Measurements from ENCODE around the gene PRAMEF1.

Gene PRAMEF1

GRCh38 chr1:12756273-12756672 is 34.9 kb upstream of the PRAMEF1 start:
- Histone ChIP-seq H3K36me3 (ENCODE audit: control insufficient read depth in 4 of 4, insufficient read depth in 4 of 4, low read length in 3 of 4) (no peaks in the 10 kb centered on the region), H3K27me3 (replicated peaks in 2 of 5; ENCODE audit: control insufficient read depth in 4 of 5, insufficient read depth in 5 of 5, low read length in 4 of 5) (peaks cover 0 to 33% (median 4%) of the 10 kb centered on the region in 5 experiments)

GRCh38 chr1:12756768-12757413 is 34.3 kb upstream of the PRAMEF1 start:
- WGBS (ENCODE audit: insufficient coverage), result 92% methylated on average over 6 of the region's 6 CpGs
- H3K4me1 ChIP-seq (ENCODE audit: control extremely low read depth in 1 of 4, control insufficient read depth in 4 of 4, insufficient read depth in 4 of 4, low read length in 3 of 4), result no peaks in the 10 kb centered on the region
- H3K9me3 ChIP-seq (ENCODE audit: control extremely low read depth in 1 of 5, control insufficient read depth in 4 of 5, insufficient read depth in 2 of 5, low read depth in 1 of 5, low read length in 4 of 5), result no peaks in the 10 kb centered on the region
- no peak overlapping the region for H3K27ac ChIP-seq (ENCODE audit: insufficient read depth in 1 of 2, low read depth in 1 of 2, low read length in 2 of 2, poor library complexity in 1 of 2, severe bottlenecking in 2 of 2)
- POLR2A ChIA-PET, result no interaction called here
- CTCF ChIA-PET, result no interaction called here
- H3K4me3 ChIP-seq (ENCODE audit: control insufficient read depth in 1 of 7, extremely low read depth in 1 of 7, insufficient read depth in 4 of 7, low read depth in 2 of 7, low read length in 6 of 7), result no peak overlapping the region
- DNase-seq, result no peak
- no peaks in the 10 kb centered on the region for H3K36me3 ChIP-seq (ENCODE audit: control insufficient read depth in 4 of 4, insufficient read depth in 4 of 4, low read length in 3 of 4)
- peaks cover 0 to 33% (median 4%) of the 10 kb centered on the region in 5 experiments for H3K27me3 ChIP-seq (replicated peaks in 2 of 5; ENCODE audit: control insufficient read depth in 4 of 5, insufficient read depth in 5 of 5, low read length in 4 of 5)

More at GRCh38 chr1:12756273-12756672, 34.9 kb upstream of the PRAMEF1 start:
- ChIA-PET CTCF (no interaction called here), POLR2A (no interaction called here)
- Histone ChIP-seq H3K27ac (ENCODE audit: insufficient read depth in 1 of 2, low read depth in 1 of 2, low read length in 2 of 2, poor library complexity in 1 of 2, severe bottlenecking in 2 of 2) (no peak overlapping the region), H3K4me1 (ENCODE audit: control extremely low read depth in 1 of 4, control insufficient read depth in 4 of 4, insufficient read depth in 4 of 4, low read length in 3 of 4) (no peaks in the 10 kb centered on the region), H3K4me3 (ENCODE audit: control insufficient read depth in 1 of 7, extremely low read depth in 1 of 7, insufficient read depth in 4 of 7, low read depth in 2 of 7, low read length in 6 of 7) (no peak overlapping the region), H3K9me3 (ENCODE audit: control extremely low read depth in 1 of 5, control insufficient read depth in 4 of 5, insufficient read depth in 2 of 5, low read depth in 1 of 5, low read length in 4 of 5) (no peaks in the 10 kb centered on the region)
- 100% methylated on average over 1 of the region's 2 CpGs for WGBS (ENCODE audit: insufficient coverage)
- DNase-seq, result no peak

GRCh38 chr1:12757836-12758235 is 33.4 kb upstream of the PRAMEF1 start:
- WGBS (ENCODE audit: insufficient coverage), result 68% methylated on average over 6 of the region's 6 CpGs
- POLR2A ChIA-PET, result no interaction called here

DNA sequence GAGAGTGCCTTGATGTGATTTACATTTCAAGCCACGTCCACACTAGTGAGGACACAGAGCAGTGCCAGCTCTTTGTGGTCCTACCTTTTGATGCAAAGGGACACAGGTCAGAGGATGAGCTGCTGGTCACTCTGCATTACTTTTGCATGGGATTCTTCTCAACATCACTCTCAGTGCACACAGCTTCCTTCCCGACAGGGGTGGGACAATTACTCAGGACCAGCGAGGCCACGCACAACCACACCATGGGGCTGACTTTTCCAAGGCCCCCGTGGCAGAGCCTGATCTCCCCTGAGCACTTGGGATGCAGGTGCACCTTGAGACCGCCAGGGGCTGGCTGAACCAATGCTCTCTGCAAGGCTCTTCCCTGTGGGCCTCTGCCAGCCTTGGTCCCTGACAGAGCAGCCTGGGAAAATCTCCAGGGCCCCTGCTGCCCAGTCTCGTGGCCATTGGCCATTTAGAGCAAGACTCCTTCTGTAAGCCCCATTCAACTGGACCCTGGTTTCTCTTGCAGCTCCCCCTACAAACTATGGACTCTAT is 30.9 kb upstream of the PRAMEF1 start:
- no peaks in the 10 kb centered on the region for H3K9me3 ChIP-seq (ENCODE audit: control extremely low read depth in 1 of 5, control insufficient read depth in 4 of 5, insufficient read depth in 2 of 5, low read depth in 1 of 5, low read length in 4 of 5)
- POLR2A ChIA-PET, result no interaction called here
- H3K4me1 ChIP-seq (ENCODE audit: control extremely low read depth in 1 of 4, control insufficient read depth in 4 of 4, insufficient read depth in 4 of 4, low read length in 3 of 4), result no peaks in the 10 kb centered on the region
- no peaks in the 10 kb centered on the region for H3K36me3 ChIP-seq (ENCODE audit: control insufficient read depth in 4 of 4, insufficient read depth in 4 of 4, low read length in 3 of 4)
- no peak overlapping the region for H3K27ac ChIP-seq (ENCODE audit: insufficient read depth in 1 of 2, low read depth in 1 of 2, low read length in 2 of 2, poor library complexity in 1 of 2, severe bottlenecking in 2 of 2)
- 66% methylated on average over 7 of the region's 7 CpGs for WGBS (ENCODE audit: insufficient coverage)
- H3K4me3 ChIP-seq (ENCODE audit: control insufficient read depth in 1 of 7, extremely low read depth in 1 of 7, insufficient read depth in 4 of 7, low read depth in 2 of 7, low read length in 6 of 7), result no peak overlapping the region
- no peak for DNase-seq
- CTCF ChIA-PET, result no interaction called here
- peaks cover 0 to 31% (median 4%) of the 10 kb centered on the region in 5 experiments for H3K27me3 ChIP-seq (replicated peaks in 2 of 5; ENCODE audit: control insufficient read depth in 4 of 5, insufficient read depth in 5 of 5, low read length in 4 of 5)

More at GRCh38 chr1:12757836-12758235, 33.4 kb upstream of the PRAMEF1 start:
- no peak for DNase-seq
- H3K36me3 ChIP-seq (ENCODE audit: control insufficient read depth in 4 of 4, insufficient read depth in 4 of 4, low read length in 3 of 4), result no peaks in the 10 kb centered on the region
- H3K27ac ChIP-seq (ENCODE audit: insufficient read depth in 1 of 2, low read depth in 1 of 2, low read length in 2 of 2, poor library complexity in 1 of 2, severe bottlenecking in 2 of 2), result no peak overlapping the region
- H3K9me3 ChIP-seq (ENCODE audit: control extremely low read depth in 1 of 5, control insufficient read depth in 4 of 5, insufficient read depth in 2 of 5, low read depth in 1 of 5, low read length in 4 of 5), result no peaks in the 10 kb centered on the region
- no peaks in the 10 kb centered on the region for H3K4me1 ChIP-seq (ENCODE audit: control extremely low read depth in 1 of 4, control insufficient read depth in 4 of 4, insufficient read depth in 4 of 4, low read length in 3 of 4)
- H3K4me3 ChIP-seq (ENCODE audit: control insufficient read depth in 1 of 7, extremely low read depth in 1 of 7, insufficient read depth in 4 of 7, low read depth in 2 of 7, low read length in 6 of 7), result no peak overlapping the region
- CTCF ChIA-PET, result no interaction called here
- peaks cover 0 to 33% (median 4%) of the 10 kb centered on the region in 5 experiments for H3K27me3 ChIP-seq (replicated peaks in 2 of 5; ENCODE audit: control insufficient read depth in 4 of 5, insufficient read depth in 5 of 5, low read length in 4 of 5)

DNA sequence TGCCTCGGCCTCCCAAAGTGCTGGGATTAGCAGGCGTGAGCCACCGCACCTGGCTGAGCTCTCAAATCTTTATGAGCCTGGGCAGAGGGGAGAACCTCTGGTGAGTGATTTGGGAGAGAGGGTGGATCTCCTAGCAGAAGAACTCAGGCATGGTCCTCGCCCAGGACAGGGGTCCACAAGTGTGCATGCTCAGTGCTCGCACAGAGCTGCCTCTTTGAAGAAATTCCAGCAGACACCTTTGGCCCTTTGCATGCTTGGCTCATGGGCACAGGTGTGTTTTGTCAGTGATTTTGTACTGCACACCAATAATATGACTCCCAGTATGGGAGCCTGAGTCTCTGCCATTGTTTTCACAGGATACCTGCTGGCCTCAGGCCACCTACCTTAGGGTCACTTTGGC is 29.4 kb upstream of the PRAMEF1 start:
- CTCF ChIA-PET, result no interaction called here
- Histone ChIP-seq H3K4me1 (ENCODE audit: control extremely low read depth in 1 of 4, control insufficient read depth in 4 of 4, insufficient read depth in 4 of 4, low read length in 3 of 4) (no peaks in the 10 kb centered on the region), H3K36me3 (ENCODE audit: control insufficient read depth in 4 of 4, insufficient read depth in 4 of 4, low read length in 3 of 4) (no peaks in the 10 kb centered on the region), H3K9me3 (ENCODE audit: control extremely low read depth in 1 of 5, control insufficient read depth in 4 of 5, insufficient read depth in 2 of 5, low read depth in 1 of 5, low read length in 4 of 5) (no peaks in the 10 kb centered on the region), H3K4me3 (ENCODE audit: control insufficient read depth in 1 of 7, extremely low read depth in 1 of 7, insufficient read depth in 4 of 7, low read depth in 2 of 7, low read length in 6 of 7) (no peak overlapping the region), H3K27me3 (replicated peaks in 2 of 5; ENCODE audit: control insufficient read depth in 4 of 5, insufficient read depth in 5 of 5, low read length in 4 of 5) (peaks cover 1 to 23% (median 4%) of the 10 kb centered on the region in 5 experiments), H3K27ac (ENCODE audit: insufficient read depth in 1 of 2, low read depth in 1 of 2, low read length in 2 of 2, poor library complexity in 1 of 2, severe bottlenecking in 2 of 2) (no peak overlapping the region)
- DNase-seq, result no peak
- POLR2A ChIA-PET, result no interaction called here
- WGBS (ENCODE audit: insufficient coverage), result 96% methylated on average over 5 of the region's 5 CpGs

GRCh38 chr1:12762766-12763165 is 28.4 kb upstream of the PRAMEF1 start:
- Histone ChIP-seq H3K36me3 (ENCODE audit: control insufficient read depth in 4 of 4, insufficient read depth in 4 of 4, low read length in 3 of 4) (no peaks in the 10 kb centered on the region), H3K9me3 (ENCODE audit: control extremely low read depth in 1 of 5, control insufficient read depth in 4 of 5, insufficient read depth in 2 of 5, low read depth in 1 of 5, low read length in 4 of 5) (no peaks in the 10 kb centered on the region), H3K27ac (ENCODE audit: insufficient read depth in 1 of 2, low read depth in 1 of 2, low read length in 2 of 2, poor library complexity in 1 of 2, severe bottlenecking in 2 of 2) (no peak overlapping the region), H3K4me1 (ENCODE audit: control extremely low read depth in 1 of 4, control insufficient read depth in 4 of 4, insufficient read depth in 4 of 4, low read length in 3 of 4) (no peaks in the 10 kb centered on the region), H3K27me3 (replicated peaks in 2 of 5; ENCODE audit: control insufficient read depth in 4 of 5, insufficient read depth in 5 of 5, low read length in 4 of 5) (peaks cover 1 to 22% (median 4%) of the 10 kb centered on the region in 5 experiments), H3K4me3 (ENCODE audit: control insufficient read depth in 1 of 7, extremely low read depth in 1 of 7, insufficient read depth in 4 of 7, low read depth in 2 of 7, low read length in 6 of 7) (no peak overlapping the region)
- no peak for DNase-seq
- ChIA-PET POLR2A (no interaction called here), CTCF (no interaction called here)
- WGBS (ENCODE audit: insufficient coverage), result 93% methylated on average over 6 of the region's 7 CpGs

DNA sequence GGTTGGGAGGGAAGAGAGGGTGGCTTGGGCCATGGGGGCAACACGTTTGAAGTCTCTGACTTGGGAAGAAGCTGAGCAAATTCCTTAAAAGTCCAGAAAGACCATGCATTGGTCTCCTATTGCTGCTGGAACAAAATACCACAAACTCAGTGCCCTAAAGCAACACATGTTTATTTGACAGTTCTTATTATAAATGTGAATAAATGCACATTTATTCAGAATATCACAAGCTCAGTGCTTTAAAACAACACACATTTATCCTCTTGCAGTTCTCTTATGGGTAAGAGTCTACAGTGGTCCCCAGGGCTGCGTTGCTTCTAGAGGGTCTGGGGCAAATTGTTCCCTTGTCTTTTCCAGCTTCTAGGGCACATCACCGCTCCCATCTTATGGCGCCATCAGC is 27.7 kb upstream of the PRAMEF1 start:
- H3K36me3 ChIP-seq (ENCODE audit: control insufficient read depth in 4 of 4, insufficient read depth in 4 of 4, low read length in 3 of 4), result no peaks in the 10 kb centered on the region
- POLR2A ChIA-PET, result no interaction called here
- CTCF ChIA-PET, result no interaction called here
- no peaks in the 10 kb centered on the region for H3K9me3 ChIP-seq (ENCODE audit: control extremely low read depth in 1 of 5, control insufficient read depth in 4 of 5, insufficient read depth in 2 of 5, low read depth in 1 of 5, low read length in 4 of 5)
- WGBS (ENCODE audit: insufficient coverage), result 85% methylated on average over 3 of the region's 4 CpGs
- no peak for DNase-seq
- no peak overlapping the region for H3K27ac ChIP-seq (ENCODE audit: insufficient read depth in 1 of 2, low read depth in 1 of 2, low read length in 2 of 2, poor library complexity in 1 of 2, severe bottlenecking in 2 of 2)
- peaks cover 1 to 22% (median 4%) of the 10 kb centered on the region in 5 experiments for H3K27me3 ChIP-seq (replicated peaks in 2 of 5; ENCODE audit: control insufficient read depth in 4 of 5, insufficient read depth in 5 of 5, low read length in 4 of 5)
- no peak overlapping the region for H3K4me3 ChIP-seq (ENCODE audit: control insufficient read depth in 1 of 7, extremely low read depth in 1 of 7, insufficient read depth in 4 of 7, low read depth in 2 of 7, low read length in 6 of 7)
- H3K4me1 ChIP-seq (ENCODE audit: control extremely low read depth in 1 of 4, control insufficient read depth in 4 of 4, insufficient read depth in 4 of 4, low read length in 3 of 4), result no peaks in the 10 kb centered on the region
